Measurements from ENCODE around the gene ZNF783.

ZNF783 gene

GRCh38 chr7:149255174-149255573, 6.8 kb upstream of the ZNF783 start:
- Histone ChIP-seq H3K4me2 (ENCODE audit: low read length) (no peak overlapping the region), H4K20me1 (ENCODE audit: control insufficient read depth, insufficient read depth, low read depth, low read length) (no peaks in the 10 kb centered on the region), H3K27ac (ENCODE audit: low read depth, low read length) (no peak overlapping the region), H3K79me2 (ENCODE audit: control insufficient read depth, low read length) (no peaks in the 10 kb centered on the region), H3K27me3 (ENCODE audit: control insufficient read depth, low read length) (no peaks in the 10 kb centered on the region), H3K4me3 (ENCODE audit: low read length) (no peak overlapping the region), H3K9me3 (ENCODE audit: control insufficient read depth, insufficient read depth, low read length) (no peaks in the 10 kb centered on the region), H3K4me1 (ENCODE audit: control insufficient read depth, low read length) (no peaks in the 10 kb centered on the region), H3K9me2 (replicated peaks; ENCODE audit: control insufficient read depth, low read length) (no peaks in the 10 kb centered on the region), H3K36me3 (ENCODE audit: control insufficient read depth, low read length) (peaks cover 52% of the 10 kb centered on the region), H3F3A (ENCODE audit: control insufficient read depth, insufficient read depth) (peaks cover 13% of the 10 kb centered on the region)
- TF ChIP-seq, protein P1, sequence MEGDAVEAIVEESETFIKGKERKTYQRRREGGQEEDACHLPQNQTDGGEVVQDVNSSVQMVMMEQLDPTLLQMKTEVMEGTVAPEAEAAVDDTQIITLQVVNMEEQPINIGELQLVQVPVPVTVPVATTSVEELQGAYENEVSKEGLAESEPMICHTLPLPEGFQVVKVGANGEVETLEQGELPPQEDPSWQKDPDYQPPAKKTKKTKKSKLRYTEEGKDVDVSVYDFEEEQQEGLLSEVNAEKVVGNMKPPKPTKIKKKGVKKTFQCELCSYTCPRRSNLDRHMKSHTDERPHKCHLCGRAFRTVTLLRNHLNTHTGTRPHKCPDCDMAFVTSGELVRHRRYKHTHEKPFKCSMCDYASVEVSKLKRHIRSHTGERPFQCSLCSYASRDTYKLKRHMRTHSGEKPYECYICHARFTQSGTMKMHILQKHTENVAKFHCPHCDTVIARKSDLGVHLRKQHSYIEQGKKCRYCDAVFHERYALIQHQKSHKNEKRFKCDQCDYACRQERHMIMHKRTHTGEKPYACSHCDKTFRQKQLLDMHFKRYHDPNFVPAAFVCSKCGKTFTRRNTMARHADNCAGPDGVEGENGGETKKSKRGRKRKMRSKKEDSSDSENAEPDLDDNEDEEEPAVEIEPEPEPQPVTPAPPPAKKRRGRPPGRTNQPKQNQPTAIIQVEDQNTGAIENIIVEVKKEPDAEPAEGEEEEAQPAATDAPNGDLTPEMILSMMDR (IDR thresholded peaks at IDR 0.05; ENCODE audit: low read depth, low read length, poor library complexity, severe bottlenecking): no peak
- no peak for TF ChIP-seq EZH2phosphoT487 (IDR thresholded peaks at IDR 0.05; ENCODE audit: borderline replicate concordance, low read length)

DNA sequence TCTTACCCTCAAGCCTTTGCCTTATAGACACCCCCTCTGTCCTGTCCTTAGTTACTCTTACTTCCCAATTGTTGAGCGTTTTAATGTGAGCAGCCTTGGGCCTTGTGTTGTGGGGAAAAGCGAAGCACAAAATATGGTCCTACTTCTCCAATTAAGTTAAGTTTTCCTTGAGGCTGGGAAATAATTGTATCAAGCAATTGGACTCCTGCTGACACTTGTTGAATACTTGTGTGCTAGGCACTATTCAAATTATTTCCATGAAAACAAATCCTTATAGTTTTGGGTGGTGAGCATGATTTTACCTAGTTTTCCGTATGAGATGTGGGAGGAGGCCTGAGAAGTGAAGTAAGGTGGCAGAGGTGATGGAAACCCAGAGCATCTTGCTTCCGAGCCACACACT, 5.4 kb upstream of the ZNF783 start:
- Histone ChIP-seq H3K4me1 (ENCODE audit: control insufficient read depth, low read length) (peaks cover 8% of the 10 kb centered on the region), H3K36me3 (ENCODE audit: control insufficient read depth, low read length) (peaks cover 42% of the 10 kb centered on the region), H3K4me2 (ENCODE audit: low read length) (no peak overlapping the region), H3F3A (ENCODE audit: control insufficient read depth, insufficient read depth) (peaks cover 22% of the 10 kb centered on the region), H3K4me3 (ENCODE audit: low read length) (no peak overlapping the region), H3K9me2 (replicated peaks; ENCODE audit: control insufficient read depth, low read length) (no peaks in the 10 kb centered on the region), H4K20me1 (ENCODE audit: control insufficient read depth, insufficient read depth, low read depth, low read length) (no peaks in the 10 kb centered on the region), H3K9me3 (ENCODE audit: control insufficient read depth, insufficient read depth, low read length) (no peaks in the 10 kb centered on the region), H3K27ac (ENCODE audit: low read depth, low read length) (no peak overlapping the region), H3K27me3 (ENCODE audit: control insufficient read depth, low read length) (no peaks in the 10 kb centered on the region), H3K79me2 (ENCODE audit: control insufficient read depth, low read length) (no peaks in the 10 kb centered on the region)
- TF ChIP-seq, protein P1 (IDR thresholded peaks at IDR 0.05; ENCODE audit: low read depth, low read length, poor library complexity, severe bottlenecking): no peak
- TF ChIP-seq EZH2phosphoT487 (IDR thresholded peaks at IDR 0.05; ENCODE audit: borderline replicate concordance, low read length): no peak

DNA sequence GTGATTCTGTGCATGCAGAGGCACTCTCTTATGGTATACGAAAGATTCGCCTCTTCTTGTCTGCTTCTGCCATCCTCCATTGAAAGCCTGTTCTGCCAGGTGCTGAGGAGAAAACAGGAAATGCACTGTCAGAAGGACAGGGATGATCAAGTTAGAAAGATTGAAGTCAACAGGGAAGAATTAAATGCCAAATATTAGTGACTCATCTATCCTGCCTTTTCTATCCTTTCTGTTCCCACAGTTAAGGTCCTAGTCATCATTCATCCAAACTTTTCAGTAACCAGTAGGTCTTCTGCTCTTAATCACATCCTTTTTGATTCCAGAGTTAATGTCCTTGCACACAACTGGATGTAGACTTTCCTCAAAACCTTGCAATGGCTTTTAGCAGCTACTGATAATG, 4.8 kb upstream of the ZNF783 start:
- no peaks in the 10 kb centered on the region for H3K27me3 ChIP-seq (ENCODE audit: control insufficient read depth, low read length)
- no peaks in the 10 kb centered on the region for H4K20me1 ChIP-seq (ENCODE audit: control insufficient read depth, insufficient read depth, low read depth, low read length)
- H3K27ac ChIP-seq (ENCODE audit: low read depth, low read length): no peak overlapping the region
- H3K79me2 ChIP-seq (ENCODE audit: control insufficient read depth, low read length): no peaks in the 10 kb centered on the region
- peaks cover 13% of the 10 kb centered on the region for H3K4me1 ChIP-seq (ENCODE audit: control insufficient read depth, low read length)
- H3K4me2 ChIP-seq (ENCODE audit: low read length): no peak overlapping the region
- TF ChIP-seq, protein P1 (IDR thresholded peaks at IDR 0.05; ENCODE audit: low read depth, low read length, poor library complexity, severe bottlenecking): no peak
- no peak for TF ChIP-seq EZH2phosphoT487 (IDR thresholded peaks at IDR 0.05; ENCODE audit: borderline replicate concordance, low read length)
- H3F3A ChIP-seq (ENCODE audit: control insufficient read depth, insufficient read depth): peaks cover 22% of the 10 kb centered on the region
- H3K4me3 ChIP-seq (ENCODE audit: low read length): no peak overlapping the region
- no peaks in the 10 kb centered on the region for H3K9me2 ChIP-seq (replicated peaks; ENCODE audit: control insufficient read depth, low read length)
- H3K36me3 ChIP-seq (ENCODE audit: control insufficient read depth, low read length): peaks cover 36% of the 10 kb centered on the region
- no peaks in the 10 kb centered on the region for H3K9me3 ChIP-seq (ENCODE audit: control insufficient read depth, insufficient read depth, low read length)
